ENCODE measurements around the gene DRAM1. TPM values are rescaled to one million over a fixed set of nuclear protein-coding genes. Genes with fewer than 3 reads are reported as not detected.
A peak's percentile ranks its signal among the peaks of the same experiment; 100 is the strongest.

DRAM1 gene
- total and polyA plus RNA-seq, 2 donors (not counting 1 experiment from before 2014, with no cell fraction given): 155 to 184 TPM

DNA sequence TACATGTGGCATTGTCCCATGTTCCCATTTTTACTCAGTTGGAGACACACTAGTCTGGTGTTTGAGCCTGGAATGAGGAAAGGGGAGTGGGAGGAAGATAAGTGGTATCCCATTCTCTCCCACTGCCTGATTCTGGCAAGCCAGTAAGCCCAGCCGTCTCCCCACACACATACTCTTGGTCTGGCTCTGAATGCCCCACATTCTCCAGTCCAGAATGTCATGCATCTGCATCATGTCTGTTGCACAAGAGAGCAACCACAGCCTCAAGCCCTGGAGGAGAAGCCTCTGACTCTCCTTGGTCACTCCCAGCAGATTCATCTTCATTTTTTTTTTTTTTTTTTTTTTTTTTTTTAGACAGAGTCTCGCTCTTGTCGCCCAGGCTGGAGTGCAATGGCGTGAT, 48.0 kb downstream of the DRAM1 start:
- no peaks in the 10 kb centered on the region for H3K79me2 ChIP-seq (ENCODE audit: control insufficient read depth, insufficient read depth, low read length)
- peak overlapping the region; percentile 57 for H2AFZ ChIP-seq (ENCODE audit: low read length)
- H4K20me1 ChIP-seq (ENCODE audit: control insufficient read depth, extremely low read depth, insufficient read depth, low read length): no peaks in the 10 kb centered on the region
- TF ChIP-seq, protein P1, sequence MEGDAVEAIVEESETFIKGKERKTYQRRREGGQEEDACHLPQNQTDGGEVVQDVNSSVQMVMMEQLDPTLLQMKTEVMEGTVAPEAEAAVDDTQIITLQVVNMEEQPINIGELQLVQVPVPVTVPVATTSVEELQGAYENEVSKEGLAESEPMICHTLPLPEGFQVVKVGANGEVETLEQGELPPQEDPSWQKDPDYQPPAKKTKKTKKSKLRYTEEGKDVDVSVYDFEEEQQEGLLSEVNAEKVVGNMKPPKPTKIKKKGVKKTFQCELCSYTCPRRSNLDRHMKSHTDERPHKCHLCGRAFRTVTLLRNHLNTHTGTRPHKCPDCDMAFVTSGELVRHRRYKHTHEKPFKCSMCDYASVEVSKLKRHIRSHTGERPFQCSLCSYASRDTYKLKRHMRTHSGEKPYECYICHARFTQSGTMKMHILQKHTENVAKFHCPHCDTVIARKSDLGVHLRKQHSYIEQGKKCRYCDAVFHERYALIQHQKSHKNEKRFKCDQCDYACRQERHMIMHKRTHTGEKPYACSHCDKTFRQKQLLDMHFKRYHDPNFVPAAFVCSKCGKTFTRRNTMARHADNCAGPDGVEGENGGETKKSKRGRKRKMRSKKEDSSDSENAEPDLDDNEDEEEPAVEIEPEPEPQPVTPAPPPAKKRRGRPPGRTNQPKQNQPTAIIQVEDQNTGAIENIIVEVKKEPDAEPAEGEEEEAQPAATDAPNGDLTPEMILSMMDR (conservative IDR thresholded peaks at IDR 0.05 in 1 of 2, IDR thresholded peaks at IDR 0.05 in 1 of 2; ENCODE audit: low read depth in 1 of 2, low read length in 2 of 2): no peak
- no peak for TF ChIP-seq EZH2 (IDR thresholded peaks at IDR 0.05; ENCODE audit: low read length, missing control alignments)
- peak overlapping the region; percentile 36 for H3K4me2 ChIP-seq (ENCODE audit: extremely low read depth, insufficient read depth, low read length)
- H3K27ac ChIP-seq (ENCODE audit: insufficient read depth, low read length): peak overlapping the region; percentile 82
- DNase-seq (ENCODE audit: low read depth in 2 of 2): peak; percentile 94 to 100
- H3K9ac ChIP-seq (ENCODE audit: insufficient read depth, low read length): no peak overlapping the region
- no peak overlapping the region for H3K4me3 ChIP-seq (replicated peaks in 1 of 4; ENCODE audit: control extremely low read depth in 1 of 4, insufficient read depth in 1 of 4, low read depth in 3 of 4, low read length in 4 of 4)
- peaks cover 14% of the 10 kb centered on the region for H3K4me1 ChIP-seq (ENCODE audit: control insufficient read depth, extremely low read depth, insufficient read depth, low read length)
- H3K27me3 ChIP-seq (ENCODE audit: control insufficient read depth, insufficient read depth, low read length): no peaks in the 10 kb centered on the region
- no peaks in the 10 kb centered on the region for H3K9me3 ChIP-seq (ENCODE audit: control insufficient read depth, insufficient read depth, low read depth, low read length)
- H3K36me3 ChIP-seq (ENCODE audit: control insufficient read depth, insufficient read depth, low read length): no peaks in the 10 kb centered on the region

DNA sequence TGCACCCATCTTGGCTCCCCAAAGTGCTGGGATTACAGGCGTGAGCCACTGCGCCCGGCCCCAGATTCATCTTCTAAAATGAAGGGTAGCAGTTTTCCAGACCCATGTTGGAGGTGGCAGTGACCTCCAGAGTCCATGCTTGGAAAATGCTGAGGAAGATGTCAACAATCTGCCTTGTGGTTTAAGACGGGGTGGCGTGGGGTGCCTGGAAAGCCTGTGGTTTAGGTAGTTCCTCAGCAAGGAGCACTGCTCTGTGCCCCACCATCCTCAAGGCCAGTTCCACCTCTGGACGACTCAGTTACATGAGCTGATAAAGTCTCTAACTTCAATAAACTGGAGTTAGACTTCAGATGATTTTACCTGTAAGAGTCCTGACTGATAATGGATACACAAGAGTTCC, 48.6 kb downstream of the DRAM1 start:
- Histone ChIP-seq H2AFZ (ENCODE audit: low read length) (no peak overlapping the region), H3K9me3 (ENCODE audit: control insufficient read depth, insufficient read depth, low read depth, low read length) (no peaks in the 10 kb centered on the region), H3K27me3 (ENCODE audit: control insufficient read depth, insufficient read depth, low read length) (no peaks in the 10 kb centered on the region), H3K79me2 (ENCODE audit: control insufficient read depth, insufficient read depth, low read length) (no peaks in the 10 kb centered on the region), H3K4me3 (replicated peaks in 1 of 4; ENCODE audit: control extremely low read depth in 1 of 4, insufficient read depth in 1 of 4, low read depth in 3 of 4, low read length in 4 of 4) (no peak overlapping the region), H3K4me2 (ENCODE audit: extremely low read depth, insufficient read depth, low read length) (no peak overlapping the region), H3K36me3 (ENCODE audit: control insufficient read depth, insufficient read depth, low read length) (no peaks in the 10 kb centered on the region), H4K20me1 (ENCODE audit: control insufficient read depth, extremely low read depth, insufficient read depth, low read length) (no peaks in the 10 kb centered on the region), H3K27ac (ENCODE audit: insufficient read depth, low read length) (peak overlapping the region; percentile 70), H3K4me1 (ENCODE audit: control insufficient read depth, extremely low read depth, insufficient read depth, low read length) (peaks cover 14% of the 10 kb centered on the region), H3K9ac (ENCODE audit: insufficient read depth, low read length) (no peak overlapping the region)
- DNase-seq (ENCODE audit: low read depth in 2 of 2): peak in 1 of 2 donors; percentile 60
- TF ChIP-seq, protein P1 (conservative IDR thresholded peaks at IDR 0.05 in 1 of 2, IDR thresholded peaks at IDR 0.05 in 1 of 2; ENCODE audit: low read depth in 1 of 2, low read length in 2 of 2): no peak
- no peak for TF ChIP-seq EZH2 (IDR thresholded peaks at IDR 0.05; ENCODE audit: low read length, missing control alignments)

DNA sequence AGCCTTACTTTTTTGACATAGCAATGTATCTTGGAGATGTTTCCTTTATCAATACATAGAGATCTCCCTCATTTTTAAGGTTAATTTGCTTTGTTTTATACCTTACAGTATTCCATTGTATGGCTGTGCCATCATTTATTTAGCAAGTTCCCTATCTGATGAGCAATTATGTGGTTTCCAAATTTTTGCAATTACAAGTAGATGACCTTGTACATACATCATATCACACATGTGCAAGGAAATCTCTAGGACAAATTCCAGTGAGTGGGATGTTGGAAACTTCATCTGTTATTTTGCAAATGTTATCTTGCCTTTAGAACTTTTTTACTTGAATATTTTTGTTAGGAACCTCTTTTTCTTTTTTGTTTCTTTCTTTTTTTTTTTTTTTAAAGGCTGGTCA, 49.7 kb downstream of the DRAM1 start:
- no peaks in the 10 kb centered on the region for H3K9me3 ChIP-seq (ENCODE audit: control insufficient read depth, insufficient read depth, low read depth, low read length)
- no peaks in the 10 kb centered on the region for H3K36me3 ChIP-seq (ENCODE audit: control insufficient read depth, insufficient read depth, low read length)
- H3K4me2 ChIP-seq (ENCODE audit: extremely low read depth, insufficient read depth, low read length): no peak overlapping the region
- H4K20me1 ChIP-seq (ENCODE audit: control insufficient read depth, extremely low read depth, insufficient read depth, low read length): no peaks in the 10 kb centered on the region
- H3K4me1 ChIP-seq (ENCODE audit: control insufficient read depth, extremely low read depth, insufficient read depth, low read length): peaks cover 14% of the 10 kb centered on the region
- H3K9ac ChIP-seq (ENCODE audit: insufficient read depth, low read length): no peak overlapping the region
- H2AFZ ChIP-seq (ENCODE audit: low read length): no peak overlapping the region
- no peak overlapping the region for H3K4me3 ChIP-seq (replicated peaks in 1 of 4; ENCODE audit: control extremely low read depth in 1 of 4, insufficient read depth in 1 of 4, low read depth in 3 of 4, low read length in 4 of 4)
- no peaks in the 10 kb centered on the region for H3K27me3 ChIP-seq (ENCODE audit: control insufficient read depth, insufficient read depth, low read length)
- H3K27ac ChIP-seq (ENCODE audit: insufficient read depth, low read length): no peak overlapping the region
- no peak for TF ChIP-seq EZH2 (IDR thresholded peaks at IDR 0.05; ENCODE audit: low read length, missing control alignments)
- TF ChIP-seq, protein P1 (conservative IDR thresholded peaks at IDR 0.05 in 1 of 2, IDR thresholded peaks at IDR 0.05 in 1 of 2; ENCODE audit: low read depth in 1 of 2, low read length in 2 of 2): no peak
- H3K79me2 ChIP-seq (ENCODE audit: control insufficient read depth, insufficient read depth, low read length): no peaks in the 10 kb centered on the region
- DNase-seq (ENCODE audit: low read depth in 2 of 2): peak; percentile 60 to 88

Data from fibroblast of lung (primary cell).